ENCODE results near the gene NOS1AP.

NOS1AP gene

DNA sequence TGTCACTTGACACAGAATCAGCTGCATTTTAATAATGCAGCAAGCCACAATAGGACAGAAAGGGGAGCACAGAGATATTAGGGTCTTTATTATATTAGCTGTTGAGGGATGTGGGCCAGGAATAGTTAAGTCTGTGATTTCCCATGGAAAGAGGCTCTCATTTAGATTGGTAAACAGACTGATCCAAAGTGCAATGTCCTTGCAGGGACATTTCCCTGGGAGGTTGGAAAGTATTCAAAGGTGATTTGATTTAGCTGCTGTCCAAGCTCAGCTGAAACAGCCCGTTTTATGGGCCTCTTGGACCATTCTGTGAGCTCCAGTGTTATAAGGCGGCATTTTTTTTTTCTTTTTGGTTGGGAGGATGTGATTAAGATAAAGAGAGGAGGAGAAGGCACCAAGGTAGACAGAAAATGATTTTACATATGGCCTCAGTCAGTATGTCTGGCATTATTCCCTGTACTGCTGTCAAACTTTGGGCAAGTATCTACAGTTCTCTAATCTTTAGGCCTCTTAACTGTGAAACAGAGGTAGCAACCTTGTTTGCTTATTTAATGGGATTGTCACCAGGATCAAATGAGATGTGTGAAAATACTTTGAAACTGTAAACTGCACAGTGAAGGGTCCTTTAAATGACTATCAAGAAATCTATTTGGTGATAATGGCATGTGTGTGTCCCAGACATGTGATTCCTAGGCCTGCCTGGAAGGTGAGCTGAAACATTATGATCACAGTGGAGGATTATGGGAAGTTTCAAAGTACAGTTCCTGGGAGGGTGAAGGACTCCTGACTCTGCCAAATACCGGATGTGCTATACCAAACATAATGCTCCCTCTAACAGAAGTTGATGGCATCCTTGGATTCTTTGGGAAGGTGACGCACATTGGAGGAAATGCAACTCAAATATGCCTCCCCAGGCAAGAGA is 62.2 kb downstream of the NOS1AP start:
- no peaks in the 10 kb centered on the region for H3K9me3 ChIP-seq
- H3K36me3 ChIP-seq: no peaks in the 10 kb centered on the region
- H3K27ac ChIP-seq: no peak overlapping the region
- DNase-seq: no peak
- H3K4me3 ChIP-seq: no peak overlapping the region
- H3K4me1 ChIP-seq: peaks cover 0 to 25% (median 5%) of the 10 kb centered on the region in 4 donors
- TF ChIP-seq, protein P1, sequence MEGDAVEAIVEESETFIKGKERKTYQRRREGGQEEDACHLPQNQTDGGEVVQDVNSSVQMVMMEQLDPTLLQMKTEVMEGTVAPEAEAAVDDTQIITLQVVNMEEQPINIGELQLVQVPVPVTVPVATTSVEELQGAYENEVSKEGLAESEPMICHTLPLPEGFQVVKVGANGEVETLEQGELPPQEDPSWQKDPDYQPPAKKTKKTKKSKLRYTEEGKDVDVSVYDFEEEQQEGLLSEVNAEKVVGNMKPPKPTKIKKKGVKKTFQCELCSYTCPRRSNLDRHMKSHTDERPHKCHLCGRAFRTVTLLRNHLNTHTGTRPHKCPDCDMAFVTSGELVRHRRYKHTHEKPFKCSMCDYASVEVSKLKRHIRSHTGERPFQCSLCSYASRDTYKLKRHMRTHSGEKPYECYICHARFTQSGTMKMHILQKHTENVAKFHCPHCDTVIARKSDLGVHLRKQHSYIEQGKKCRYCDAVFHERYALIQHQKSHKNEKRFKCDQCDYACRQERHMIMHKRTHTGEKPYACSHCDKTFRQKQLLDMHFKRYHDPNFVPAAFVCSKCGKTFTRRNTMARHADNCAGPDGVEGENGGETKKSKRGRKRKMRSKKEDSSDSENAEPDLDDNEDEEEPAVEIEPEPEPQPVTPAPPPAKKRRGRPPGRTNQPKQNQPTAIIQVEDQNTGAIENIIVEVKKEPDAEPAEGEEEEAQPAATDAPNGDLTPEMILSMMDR (IDR thresholded peaks at IDR 0.05): no peak
- H3K27me3 ChIP-seq: no peaks in the 10 kb centered on the region
- intact Hi-C loops (cut with DNase I; ENCODE audit: low total_unique reads): no loop called here

- no peak for DNase-seq
- Histone ChIP-seq H3K27me3 (no peaks in the 10 kb centered on the region), H3K27ac (no peak overlapping the region), H3K36me3 (no peaks in the 10 kb centered on the region), H3K4me1 (peaks cover 0 to 35% (median 6%) of the 10 kb centered on the region in 4 donors), H3K9me3 (no peaks in the 10 kb centered on the region), H3K4me3 (no peak overlapping the region)
- intact Hi-C loops (cut with DNase I; ENCODE audit: low total_unique reads): no loop called here
- TF ChIP-seq, protein P1 (IDR thresholded peaks at IDR 0.05): no peak
Observed at GRCh38 chr1:162133566-162133965, 64.1 kb downstream of the NOS1AP start.

DNA sequence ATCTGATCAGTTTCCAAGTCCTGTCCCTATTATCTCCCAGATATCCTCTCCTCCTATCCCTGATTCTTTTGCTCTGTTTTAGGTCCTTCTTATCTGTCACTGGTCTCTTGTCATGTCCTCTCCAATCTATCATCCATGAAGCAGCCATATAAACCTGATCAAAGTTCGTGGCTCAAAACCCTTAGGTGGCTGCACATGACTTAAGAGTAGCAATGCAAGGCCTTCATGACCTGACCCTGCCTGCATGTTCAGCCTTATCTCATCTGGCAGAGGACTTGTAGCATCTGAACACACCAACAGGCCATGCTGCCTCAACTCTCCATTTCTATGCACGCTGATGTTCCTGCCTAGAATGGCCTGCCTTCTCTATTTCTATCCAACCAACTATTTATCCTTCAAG is 65.2 kb downstream of the NOS1AP start:
- H3K9me3 ChIP-seq: no peaks in the 10 kb centered on the region
- TF ChIP-seq, protein P1 (IDR thresholded peaks at IDR 0.05): no peak
- intact Hi-C loops (cut with DNase I; ENCODE audit: low total_unique reads): no loop called here
- H3K4me3 ChIP-seq: no peak overlapping the region
- H3K4me1 ChIP-seq: peaks cover 0 to 35% (median 6%) of the 10 kb centered on the region in 4 donors
- no peak for DNase-seq
- H3K36me3 ChIP-seq: no peaks in the 10 kb centered on the region
- H3K27ac ChIP-seq: no peak overlapping the region
- no peaks in the 10 kb centered on the region for H3K27me3 ChIP-seq

DNA sequence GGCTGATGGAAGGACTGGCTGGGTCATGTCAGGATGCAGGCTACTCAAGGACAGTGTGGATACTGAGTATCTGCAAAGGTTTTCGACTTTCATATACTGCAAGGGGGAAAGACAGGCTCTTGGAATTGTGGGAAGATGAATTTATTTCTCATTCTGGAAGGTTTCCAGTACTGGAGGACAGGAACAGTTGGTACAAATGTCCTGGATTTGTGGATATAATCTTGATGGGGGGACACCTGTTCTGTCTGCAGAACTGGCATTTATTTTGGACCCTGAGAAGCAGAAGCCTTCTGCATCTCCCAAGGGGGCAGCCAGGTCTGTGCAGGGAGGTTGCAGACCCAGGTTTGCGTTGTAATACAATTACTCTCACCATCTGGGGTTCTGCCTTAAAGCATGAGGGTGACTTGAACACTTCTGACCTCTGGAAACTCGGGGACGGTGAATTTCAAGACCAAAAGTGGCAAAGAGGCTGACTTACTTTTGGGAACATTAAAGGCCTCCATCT is 65.8 kb downstream of the NOS1AP start:
- no peak overlapping the region for H3K27ac ChIP-seq
- intact Hi-C loops (cut with DNase I; ENCODE audit: low total_unique reads): no loop called here

GRCh38 chr1:162136760-162137159 is 67.3 kb downstream of the NOS1AP start:
- H3K36me3 ChIP-seq: no peaks in the 10 kb centered on the region
- H3K4me3 ChIP-seq: no peak overlapping the region
- TF ChIP-seq, protein P1 (IDR thresholded peaks at IDR 0.05): no peak
- H3K4me1 ChIP-seq: peaks cover 0 to 29% (median 6%) of the 10 kb centered on the region in 4 donors
- H3K9me3 ChIP-seq: no peaks in the 10 kb centered on the region
- H3K27ac ChIP-seq: no peak overlapping the region
- intact Hi-C loops (cut with DNase I; ENCODE audit: low total_unique reads): no loop called here
- no peaks in the 10 kb centered on the region for H3K27me3 ChIP-seq
- DNase-seq: no peak

More for the DNA sequence above, 65.8 kb downstream of the NOS1AP start:
- Histone ChIP-seq H3K27me3 (no peaks in the 10 kb centered on the region), H3K36me3 (no peaks in the 10 kb centered on the region), H3K4me3 (no peak overlapping the region), H3K4me1 (peaks cover 0 to 35% (median 6%) of the 10 kb centered on the region in 4 donors), H3K9me3 (no peaks in the 10 kb centered on the region)
- TF ChIP-seq, protein P1 (IDR thresholded peaks at IDR 0.05): no peak
- no peak for DNase-seq

Measured in tibial artery (tissue), 4 donors.